Lower leg skin (tissue), 4 donors: ENCODE data around the gene GPR161. TPM values are rescaled to one million over a fixed set of nuclear protein-coding genes. Genes with fewer than 3 reads are reported as not detected.
"Not testable (repeated sequence)": the region's sequence is repeated elsewhere in the genome, so short reads cannot be mapped to it uniquely, and the experiment has no call there.

ENCODE experiments used
- DNase-seq, 2 donors: peaks; one replicate each; pipeline ENCODE4 v3.0.0-alpha.2; 2019; ENCODE audit warnings: low spot score in 2 of 2
- H3K4me3 ChIP-seq: fragments of 200-600 bp; sonication (generic); 2 replicates; pipeline ENCODE4 v1.5.1; 2017; ENCODE audit warnings: mild to moderate bottlenecking, low read depth; ENCODE audit not compliant: poor library complexity, severe bottlenecking
- POLR2A ChIP-seq, 2 donors: fragments of 450-650 bp; IDR thresholded peaks; one replicate each; pipeline ENCODE4 v1.6.1; 2016 to 2017; ENCODE audit warnings: antibody characterized with exemption in 2 of 2, mild to moderate bottlenecking in 1 of 2, moderate library complexity in 1 of 2
- WGBS, 2 donors: methylation state at CpG; one replicate each; pipeline ENCODE4 v1.1.5; 2018; 5-methylcytosine and 5-hydroxymethylcytosine counted together
- intact Hi-C: fragments of 100-400 bp; cut with DNase I; formaldehyde crosslinking; loops from one replicate; pipeline ENCODE4 v1.15.0; 2023; ENCODE audit warnings: low total_unique reads
- total RNA-seq, 4 donors: library from RNA; depleted of rRNA; stranded (reverse); fragments of >200 nt; gene quantifications; one replicate each; pipeline ENCODE4 v1.1.0, GENCODE V29; 2016
- TF ChIP-seq, protein P1 (sequence below), 3 donors: fragments of 450-650 bp; IDR thresholded peaks; one replicate each; pipeline ENCODE4 v1.5.1; 2016; ENCODE audit warnings: antibody characterized with exemption in 3 of 3, mild to moderate bottlenecking in 3 of 3, moderate library complexity in 2 of 3

Gene GPR161
- total RNA-seq, 4 donors from 2014 or later, result 0.97 to 5.9 (median 1.6) TPM

DNA sequence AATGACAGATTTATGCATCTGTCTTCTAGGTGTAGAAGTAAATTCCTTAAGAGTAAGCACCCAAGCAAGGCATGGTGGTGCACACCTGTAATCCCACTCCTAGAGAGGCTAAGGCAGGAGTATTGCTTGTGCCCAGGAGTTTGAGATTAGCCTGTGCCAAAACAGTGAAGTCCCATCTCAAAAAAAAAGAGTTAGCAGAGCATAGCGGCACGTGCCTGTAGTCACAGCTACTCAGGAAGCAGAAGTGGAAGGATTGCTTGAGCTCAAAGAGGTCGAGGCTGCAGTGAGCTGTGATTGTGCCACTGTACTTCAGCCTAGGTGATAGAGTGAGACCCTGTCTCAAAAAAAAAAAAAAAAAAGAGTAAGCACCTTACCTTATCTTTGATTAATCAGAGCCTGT, 26.9 kb upstream of the GPR161 start:
- intact Hi-C loops, result no loop called here
- no peak overlapping the region for H3K4me3 ChIP-seq
- 62 to 75% methylated on average over 3 of the region's 3 CpGs for WGBS, 2 donors
- TF ChIP-seq, protein P1, sequence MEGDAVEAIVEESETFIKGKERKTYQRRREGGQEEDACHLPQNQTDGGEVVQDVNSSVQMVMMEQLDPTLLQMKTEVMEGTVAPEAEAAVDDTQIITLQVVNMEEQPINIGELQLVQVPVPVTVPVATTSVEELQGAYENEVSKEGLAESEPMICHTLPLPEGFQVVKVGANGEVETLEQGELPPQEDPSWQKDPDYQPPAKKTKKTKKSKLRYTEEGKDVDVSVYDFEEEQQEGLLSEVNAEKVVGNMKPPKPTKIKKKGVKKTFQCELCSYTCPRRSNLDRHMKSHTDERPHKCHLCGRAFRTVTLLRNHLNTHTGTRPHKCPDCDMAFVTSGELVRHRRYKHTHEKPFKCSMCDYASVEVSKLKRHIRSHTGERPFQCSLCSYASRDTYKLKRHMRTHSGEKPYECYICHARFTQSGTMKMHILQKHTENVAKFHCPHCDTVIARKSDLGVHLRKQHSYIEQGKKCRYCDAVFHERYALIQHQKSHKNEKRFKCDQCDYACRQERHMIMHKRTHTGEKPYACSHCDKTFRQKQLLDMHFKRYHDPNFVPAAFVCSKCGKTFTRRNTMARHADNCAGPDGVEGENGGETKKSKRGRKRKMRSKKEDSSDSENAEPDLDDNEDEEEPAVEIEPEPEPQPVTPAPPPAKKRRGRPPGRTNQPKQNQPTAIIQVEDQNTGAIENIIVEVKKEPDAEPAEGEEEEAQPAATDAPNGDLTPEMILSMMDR (IDR thresholded peaks at IDR 0.05), result no peak
- no peak for TF ChIP-seq POLR2A (IDR thresholded peaks at IDR 0.05)
- DNase-seq, result no peak

DNA sequence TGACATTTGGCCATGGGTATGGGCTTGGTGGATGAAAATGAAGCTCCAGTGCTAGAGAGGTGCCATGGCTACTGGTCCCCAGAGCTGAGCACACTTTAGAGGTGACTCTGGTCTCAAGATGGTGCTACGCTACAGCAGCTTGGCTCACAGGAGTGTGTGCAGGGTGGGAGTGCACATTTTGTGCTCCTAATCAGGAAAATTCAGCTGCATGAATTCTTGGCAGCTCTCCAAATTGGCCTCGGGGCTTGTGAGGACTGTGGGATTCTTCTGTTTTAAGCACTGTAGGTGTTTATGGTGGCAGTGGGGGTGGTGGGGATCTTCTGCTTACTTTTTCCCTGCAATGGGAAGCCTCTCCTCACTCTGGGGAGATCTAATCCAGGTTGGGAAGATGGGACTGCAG, 24.7 kb upstream of the GPR161 start:
- 69 to 71% methylated on average over 2 of the region's 2 CpGs for WGBS, 2 donors
- TF ChIP-seq, protein P1 (IDR thresholded peaks at IDR 0.05), result no peak
- no peak for TF ChIP-seq POLR2A (IDR thresholded peaks at IDR 0.05)
- H3K4me3 ChIP-seq, result no peak overlapping the region
- intact Hi-C loops, result no loop called here
- no peak for DNase-seq

DNA sequence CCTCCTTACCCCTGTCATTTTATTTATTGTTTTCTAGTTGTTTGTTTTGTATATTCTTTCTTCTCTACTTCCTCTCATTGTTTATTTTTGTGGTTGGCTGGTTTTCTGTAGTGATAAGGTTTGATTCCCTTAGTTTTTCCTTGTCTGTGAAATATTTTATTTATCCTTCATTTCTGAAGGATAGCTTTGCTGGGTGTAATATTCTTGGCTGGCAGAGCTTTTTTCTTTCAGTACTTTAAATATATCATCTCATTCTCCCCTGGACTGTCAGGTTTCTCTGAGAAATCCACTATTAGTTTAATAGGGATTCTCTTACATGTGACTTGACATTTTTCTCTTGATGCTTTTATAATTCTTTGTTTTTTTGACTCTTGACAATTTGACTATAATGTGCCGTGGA, 23.2 kb upstream of the GPR161 start:
- TF ChIP-seq POLR2A (IDR thresholded peaks at IDR 0.05), result no peak
- TF ChIP-seq, protein P1 (IDR thresholded peaks at IDR 0.05), result no peak
- whole genome bisulfite sequencing, 2 donors, result 93 to 97% methylated on average over 1 of the region's 1 CpG
- intact Hi-C loops, result no loop called here
- DNase-seq, result no peak
- no peak overlapping the region for H3K4me3 ChIP-seq

DNA sequence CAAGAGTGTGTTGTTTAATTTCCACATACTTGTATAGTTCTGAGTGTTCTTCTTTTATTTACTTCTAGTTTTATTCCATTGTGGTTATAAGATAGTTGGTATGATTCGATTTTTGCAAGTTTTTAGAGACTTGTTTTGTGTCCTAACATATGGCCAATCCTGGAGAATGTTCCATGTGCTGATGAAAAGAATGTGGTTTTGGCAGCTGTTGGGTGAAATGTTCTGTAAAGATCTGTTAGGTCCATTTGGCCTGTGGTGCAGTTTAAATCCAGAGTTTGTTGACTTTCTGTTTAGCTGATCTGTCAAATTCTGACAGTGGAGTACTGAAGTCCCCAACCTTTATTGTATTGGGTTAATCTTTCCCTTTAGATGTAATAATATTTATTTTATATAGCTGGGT, 22.5 kb upstream of the GPR161 start:
- intact Hi-C loops, result no loop called here
- TF ChIP-seq, protein P1 (IDR thresholded peaks at IDR 0.05), result no peak
- TF ChIP-seq POLR2A (IDR thresholded peaks at IDR 0.05), result no peak
- no peak overlapping the region for H3K4me3 ChIP-seq
- no peak for DNase-seq
- 53 to 65% methylated on average over 1 of the region's 1 CpG for WGBS, 2 donors

DNA sequence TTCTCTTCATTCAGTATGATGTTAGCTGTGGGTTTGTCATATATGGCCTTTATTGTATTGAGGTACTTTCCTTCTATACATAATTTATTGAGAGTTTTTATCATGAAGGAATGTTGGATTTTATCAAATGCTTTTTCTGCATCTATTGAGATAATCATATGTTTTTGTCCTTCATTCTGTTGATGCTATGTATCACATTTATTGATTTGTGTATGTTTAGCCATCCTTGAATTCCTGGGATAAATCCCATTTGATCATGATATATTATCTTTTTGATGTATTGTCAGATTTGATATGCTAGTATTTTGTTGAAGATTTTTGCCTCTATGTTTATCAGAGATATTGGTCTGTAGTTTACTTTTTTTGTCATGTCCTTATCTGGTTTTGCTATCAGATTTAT, 20.9 kb upstream of the GPR161 start:
- intact Hi-C loops, result no loop called here
- no peak overlapping the region for H3K4me3 ChIP-seq
- no peak for TF ChIP-seq POLR2A (IDR thresholded peaks at IDR 0.05)
- TF ChIP-seq, protein P1 (IDR thresholded peaks at IDR 0.05), result no peak
- DNase-seq, result no peak

DNA sequence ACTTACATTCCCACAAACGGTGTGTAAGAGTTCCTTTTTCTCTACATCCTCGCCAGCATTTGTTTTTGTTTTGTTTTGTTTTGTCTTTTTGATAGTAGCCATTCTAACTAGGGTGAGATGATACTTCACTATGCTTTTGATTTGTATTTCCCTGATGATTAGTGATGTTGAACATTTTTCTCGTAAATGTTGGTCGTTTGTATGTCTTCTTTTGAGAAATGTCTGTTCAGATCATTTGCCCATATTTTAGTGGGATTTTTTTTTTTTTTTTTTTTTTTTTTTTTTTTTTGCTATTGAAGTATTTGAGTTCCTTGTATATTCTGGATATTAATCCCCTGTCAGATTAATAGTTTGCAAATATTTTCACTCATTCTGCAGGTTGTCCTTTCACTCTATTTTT, 19.2 kb upstream of the GPR161 start:
- DNase-seq, result no peak
- intact Hi-C loops, result no loop called here
- no peak overlapping the region for H3K4me3 ChIP-seq
- TF ChIP-seq, protein P1 (IDR thresholded peaks at IDR 0.05), result no peak
- no peak for TF ChIP-seq POLR2A (IDR thresholded peaks at IDR 0.05)
- WGBS, 2 donors, result 59 to 75% methylated on average over 4 of the region's 4 CpGs

DNA sequence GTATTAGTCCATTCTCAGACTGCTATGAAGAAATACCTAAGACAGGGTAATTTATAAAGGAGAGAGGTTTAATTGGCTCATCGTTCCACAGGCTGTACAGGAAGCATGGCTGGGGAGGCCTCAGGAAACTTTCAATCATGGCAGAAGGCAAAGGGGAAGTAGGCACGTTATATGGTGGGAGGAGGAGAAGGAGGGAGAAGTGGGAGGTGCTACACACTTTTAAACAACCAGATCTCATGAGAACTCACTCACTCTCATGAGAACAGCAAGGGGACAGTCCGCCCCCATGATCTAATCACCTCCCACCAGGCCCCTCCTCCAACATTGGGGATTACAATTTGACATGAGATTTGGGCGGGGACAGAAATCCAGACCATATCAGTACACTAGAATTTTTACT, 18.0 kb upstream of the GPR161 start:
- H3K4me3 ChIP-seq, intact Hi-C loops, DNase-seq: not testable (repeated sequence)
- 60 to 65% methylated on average over 4 of the region's 4 CpGs for WGBS, 2 donors
